ENCODE results near the gene HOGA1.
A peak's percentile ranks its signal among the peaks of the same experiment; 100 is the strongest.
"Not testable (repeated sequence)": the region's sequence is repeated elsewhere in the genome, so short reads cannot be mapped to it uniquely, and the experiment has no call there.

Gene HOGA1

GRCh38 chr10:97612386-97612785 lies 28.2 kb downstream of the HOGA1 start:
- DNase-seq, result peak; percentile 36

DNA sequence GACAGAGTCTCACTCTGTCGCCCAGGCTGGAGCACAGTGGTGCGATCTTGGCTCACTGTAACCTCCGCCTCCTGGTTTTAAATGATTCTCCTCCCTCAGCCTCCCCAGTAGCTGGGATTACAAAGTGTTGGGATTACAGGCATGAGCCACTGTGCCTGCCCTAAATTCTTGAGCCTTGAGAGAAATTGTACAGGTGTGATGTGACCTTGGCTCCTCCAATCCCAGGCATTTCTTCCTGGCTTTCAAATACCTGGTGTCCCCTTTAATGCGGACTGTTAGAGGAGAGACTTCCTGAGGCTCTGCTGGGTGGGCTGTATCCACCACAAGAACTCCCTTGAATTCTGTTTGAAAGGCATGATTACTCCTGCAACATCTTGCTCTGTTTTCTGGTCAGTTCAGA lies 34.1 kb downstream of the HOGA1 start:
- DNase-seq, result no peak

GRCh38 chr10:97618733-97619132 lies 34.5 kb downstream of the HOGA1 start:
- DNase-seq, result no peak

GRCh38 chr10:97623277-97623676 lies 39.1 kb downstream of the HOGA1 start:
- no peak for DNase-seq

GRCh38 chr10:97627731-97628130 lies 43.5 kb downstream of the HOGA1 start:
- DNase-seq, result no peak

GRCh38 chr10:97628228-97628627 lies 44.0 kb downstream of the HOGA1 start:
- DNase-seq, result no peak

GRCh38 chr10:97629289-97629688 lies 45.1 kb downstream of the HOGA1 start:
- DNase-seq, result no peak

- DNase-seq, result no peak
These were observed 46.9 kb downstream of the HOGA1 start for GRCh38 chr10:97631098-97631497.

DNA sequence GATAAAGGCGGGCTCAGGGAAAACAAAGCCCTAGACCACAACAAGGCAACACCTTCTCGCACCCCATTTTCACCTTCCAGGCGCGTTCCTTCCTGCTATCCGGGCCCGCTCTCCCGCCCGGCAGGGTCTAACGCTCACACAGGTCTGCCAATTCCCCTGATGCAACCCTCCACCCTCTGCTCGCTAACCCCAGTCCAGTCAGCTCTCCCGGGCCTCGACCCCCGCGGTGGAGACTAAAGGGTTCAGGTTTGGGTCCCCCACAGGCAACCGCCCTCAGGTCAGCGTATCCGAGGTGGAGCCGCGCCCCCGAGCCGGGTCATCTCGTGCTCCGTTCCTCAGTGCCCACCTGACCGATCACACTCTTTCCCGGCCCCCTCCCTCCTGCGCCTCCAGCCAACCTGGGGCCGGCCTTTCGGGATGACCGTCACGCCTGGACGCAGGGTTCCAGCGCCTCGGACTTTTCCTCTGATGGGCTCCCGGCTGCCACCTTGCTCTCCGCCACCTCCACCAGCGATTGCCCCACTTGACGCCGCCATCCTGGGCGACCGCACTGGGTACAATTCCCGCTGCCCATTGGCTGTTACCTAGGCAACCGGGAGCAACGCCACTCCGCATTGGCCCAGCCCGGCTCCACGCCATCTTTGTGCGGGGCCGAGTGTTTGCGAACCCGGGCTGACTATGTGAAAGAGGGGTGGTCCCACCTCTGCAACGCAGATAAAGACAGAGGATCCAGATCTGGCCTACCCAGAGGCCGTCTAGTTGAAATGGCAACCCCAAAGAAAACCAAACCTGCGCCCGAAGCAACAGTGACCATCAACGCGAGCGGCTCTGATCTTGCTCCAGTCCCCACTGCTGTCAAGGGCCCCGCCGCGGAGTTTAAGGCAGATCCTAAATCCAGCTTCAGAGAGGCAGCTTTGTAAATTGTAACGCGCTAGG lies 49.0 kb downstream of the HOGA1 start, which contains the start of gene MORN4:
Gene MORN4, minus strand, starts transcription at position 552 of the 936 bp plus-strand sequence. CDS start 13,847 bp downstream, outside the sequence.
- peak; percentile 56 for DNase-seq

- DNase-seq, result no peak
These were observed 49.7 kb downstream of the HOGA1 start for GRCh38 chr10:97633921-97634320.

DNA sequence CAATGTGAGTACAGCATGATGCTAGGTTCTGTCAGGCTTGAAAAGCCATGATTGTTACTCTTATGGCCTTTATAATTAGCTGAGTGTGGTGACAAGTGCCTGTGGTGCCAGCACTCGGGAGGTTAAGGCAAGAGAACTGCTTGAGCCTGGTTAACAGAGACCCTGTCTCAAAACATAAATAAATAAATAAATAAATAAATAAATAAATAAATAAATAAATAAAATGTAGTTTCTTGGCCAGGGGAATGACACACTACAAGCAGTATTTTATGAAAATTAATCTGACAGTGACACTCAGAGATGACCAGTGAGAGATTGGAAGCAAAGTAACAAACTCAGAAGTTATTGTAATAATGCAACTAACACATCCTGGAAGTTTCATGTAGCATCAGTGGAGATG lies 51.4 kb downstream of the HOGA1 start:
- DNase-seq, result no peak

GRCh38 chr10:97639090-97639489 lies 54.9 kb downstream of the HOGA1 start:
- DNase-seq, result not testable (repeated sequence)

DNA sequence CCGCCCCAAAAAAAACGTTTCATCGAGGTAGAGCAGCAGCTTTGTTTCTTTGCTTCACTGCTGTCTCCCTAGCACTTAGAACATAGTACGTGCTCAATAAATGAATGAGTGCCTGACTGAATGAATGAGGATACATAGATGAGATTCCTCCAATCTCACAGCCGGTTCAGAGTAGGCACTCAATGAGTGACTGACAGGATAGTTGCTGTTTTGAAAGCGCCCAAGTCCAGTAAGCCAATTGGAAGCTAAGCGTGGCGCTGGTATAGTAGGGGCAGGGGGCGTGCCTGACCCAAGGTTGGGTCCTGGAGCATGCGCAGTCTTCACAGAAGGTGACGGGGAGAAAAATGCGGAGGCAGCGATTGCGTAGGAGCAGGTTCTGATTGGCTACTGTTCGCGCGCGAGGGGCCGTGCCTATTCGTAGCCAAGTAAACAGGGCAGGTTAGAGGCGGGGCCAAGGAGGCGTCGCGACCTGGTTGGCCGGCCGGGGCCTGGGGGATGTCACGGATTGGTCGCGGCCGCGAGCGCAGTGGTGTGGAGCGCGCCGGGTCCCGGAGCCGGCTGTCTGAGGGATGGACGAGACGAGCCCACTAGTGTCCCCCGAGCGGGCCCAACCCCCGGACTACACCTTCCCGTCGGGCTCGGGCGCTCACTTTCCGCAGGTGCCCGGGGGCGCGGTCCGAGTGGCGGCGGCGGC lies 56.1 kb downstream of the HOGA1 start, which contains the start of gene PI4K2A:
Gene PI4K2A, plus strand, starts transcription at position 498 of the 694 bp plus-strand sequence. Its CDS starts 72 bp downstream, at position 570.
- peak; percentile 96 for DNase-seq

DNA sequence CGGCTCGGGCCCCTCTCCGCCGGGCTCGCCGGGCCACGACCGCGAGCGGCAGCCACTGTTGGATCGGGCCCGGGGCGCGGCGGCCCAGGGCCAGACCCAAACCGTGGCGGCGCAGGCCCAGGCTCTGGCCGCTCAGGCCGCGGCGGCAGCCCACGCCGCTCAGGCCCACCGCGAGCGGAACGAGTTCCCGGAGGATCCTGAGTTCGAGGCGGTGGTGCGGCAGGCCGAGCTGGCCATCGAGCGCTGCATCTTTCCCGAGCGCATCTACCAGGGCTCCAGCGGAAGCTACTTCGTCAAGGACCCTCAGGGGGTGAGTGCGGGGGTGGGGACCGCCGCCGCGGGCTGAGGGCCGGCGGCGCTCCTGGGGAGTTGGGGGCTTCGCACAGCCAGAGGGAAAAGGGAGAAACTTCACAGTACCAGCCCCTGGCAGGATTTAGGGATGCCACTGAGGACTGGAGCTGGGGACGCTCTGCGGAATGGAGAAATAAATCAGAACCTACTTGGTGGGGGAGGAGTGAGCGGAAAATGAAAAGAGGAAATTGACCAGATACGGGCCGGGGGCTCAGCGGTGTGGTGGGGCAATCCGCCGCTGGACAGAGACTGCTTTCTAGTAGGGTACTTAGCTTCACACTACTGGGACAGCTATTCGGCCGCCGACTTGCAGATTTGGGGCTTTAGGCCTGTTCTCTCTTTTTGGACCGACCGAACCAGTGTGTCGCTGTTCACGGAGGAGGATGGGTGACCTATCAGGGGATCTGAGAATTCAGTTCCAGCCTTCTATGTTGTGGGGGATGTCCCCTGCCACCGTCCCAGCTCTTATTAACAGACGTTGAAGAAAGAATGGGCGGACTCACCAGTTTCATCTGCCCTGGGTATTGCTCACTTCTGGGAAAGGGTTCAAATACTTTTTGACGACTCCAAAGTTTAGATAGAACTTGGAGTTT lies 57.0 kb downstream of the HOGA1 start:
- no peak for DNase-seq

DNA sequence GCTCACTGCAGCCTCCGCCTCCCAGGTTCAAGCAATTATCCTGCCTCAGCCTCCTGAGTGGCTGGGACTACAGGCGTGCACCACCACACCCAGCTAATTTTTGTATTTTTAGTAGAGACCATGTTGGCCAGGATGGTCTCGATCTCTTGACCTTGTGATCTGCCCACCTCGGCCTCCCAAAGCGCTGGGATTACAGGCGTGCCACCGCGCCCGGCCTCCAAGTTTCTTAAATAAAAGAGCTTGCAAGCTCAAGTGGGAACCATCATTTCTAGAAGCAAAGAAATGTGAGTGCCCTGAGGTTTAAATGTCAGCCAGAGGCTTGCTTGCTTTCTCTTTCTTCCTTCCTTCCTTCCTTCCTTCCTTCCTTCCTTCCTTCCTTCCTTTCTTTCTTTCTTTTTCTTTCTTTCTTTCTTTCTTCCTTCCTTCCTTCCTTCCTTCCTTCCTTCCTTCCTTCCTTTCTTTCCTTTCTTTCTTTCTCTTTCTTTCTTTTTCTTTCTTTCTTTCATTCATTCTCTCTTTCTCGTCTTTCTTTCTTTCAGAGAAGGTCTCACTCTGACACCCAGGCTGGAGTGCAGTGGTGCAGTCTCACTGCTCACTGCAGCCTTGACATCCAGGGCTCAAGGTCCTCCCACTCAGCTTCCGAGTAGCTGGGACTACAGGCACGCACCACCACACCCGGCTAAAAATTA lies 58.4 kb downstream of the HOGA1 start:
- DNase-seq, result not testable (repeated sequence)

DNA sequence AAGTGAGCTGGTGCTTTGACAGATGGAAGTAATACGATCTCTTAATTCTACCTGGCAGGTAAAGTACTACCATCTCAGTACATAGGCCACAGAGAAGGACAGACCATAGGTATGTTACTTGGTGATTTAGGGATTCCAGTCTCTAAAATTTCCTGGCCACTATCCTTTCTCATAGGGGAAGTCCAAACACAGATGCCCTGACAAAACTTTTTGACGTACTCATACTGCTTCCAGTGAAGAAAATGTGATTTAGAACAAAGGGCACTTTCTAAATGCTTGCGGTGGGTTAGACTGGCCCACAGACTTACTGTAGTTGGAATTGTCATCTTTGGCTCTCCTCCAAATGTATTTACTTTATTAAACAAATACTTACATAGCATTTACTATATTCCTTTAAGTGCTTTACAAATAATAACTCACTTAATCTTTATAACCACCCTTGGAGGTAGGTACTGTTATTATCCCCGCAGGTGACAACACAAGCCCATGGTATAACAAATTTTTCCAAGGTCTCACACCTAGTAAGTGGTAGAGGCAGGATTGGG lies 59.3 kb downstream of the HOGA1 start:
- no peak for DNase-seq

- DNase-seq, result no peak
These were observed 60.7 kb downstream of the HOGA1 start for GRCh38 chr10:97644936-97645335.

- DNase-seq, result no peak
These were observed 63.4 kb downstream of the HOGA1 start for GRCh38 chr10:97647556-97647955.

GRCh38 chr10:97648562-97649404 lies 64.6 kb downstream of the HOGA1 start:
- DNase-seq, result no peak

- not testable (repeated sequence) for DNase-seq
These were observed 65.2 kb downstream of the HOGA1 start for GRCh38 chr10:97649405-97649750.

GRCh38 chr10:97650726-97651125 lies 66.5 kb downstream of the HOGA1 start:
- no peak for DNase-seq

Data from NCI-H1694 treated with DMSO at 0.1 percent for 48 hours (cell line).